Keratinocyte (primary cell): ENCODE results near the gene CGB7. TPM values are rescaled to one million over a fixed set of nuclear protein-coding genes. Genes with fewer than 3 reads are reported as not detected.
"Not testable (repeated sequence)": the region's sequence is repeated elsewhere in the genome, so short reads cannot be mapped to it uniquely, and the experiment has no call there.

Source experiments
- DNase-seq: peaks from one replicate; pipeline ENCODE4 v3.0.0-alpha.2; 2011; ENCODE audit warnings: low read depth, missing footprints, low spot score
- FAIRE-seq: peaks from 2 replicates; lab custom pipeline; 2011; peaks lifted over from hg19 to GRCh38; lab: Jason Lieb, UNC
- H2AFZ ChIP-seq: 2 replicates; pipeline ENCODE4 v1.6.0; 2012; ENCODE audit warnings: low read length, control low read depth, inconsistent platforms; ENCODE audit not compliant: control insufficient read depth
- H3K27ac ChIP-seq: 2 replicates; pipeline ENCODE4 v1.5.1; 2011; ENCODE audit warnings: low read length; ENCODE audit not compliant: control insufficient read depth, insufficient read depth
- H3K27me3 ChIP-seq: 3 replicates; pipeline ENCODE4 v1.6.0; 2011; ENCODE audit warnings: low read length; ENCODE audit not compliant: control insufficient read depth, insufficient read depth; ENCODE audit errors: extremely low read depth
- H3K36me3 ChIP-seq, 2 experiments: 2 replicates in 1 of 2; 3 replicates in 1 of 2; pipeline ENCODE4 v1.5.1; 2011; ENCODE audit warnings: low read length in 2 of 2, mild to moderate bottlenecking in 1 of 2; ENCODE audit not compliant: control insufficient read depth in 2 of 2, insufficient read depth in 2 of 2; ENCODE audit errors: extremely low read depth in 1 of 2
- H3K4me1 ChIP-seq: 3 replicates; pipeline ENCODE4 v1.5.1; 2011; ENCODE audit warnings: low read length; ENCODE audit not compliant: control insufficient read depth, insufficient read depth; ENCODE audit errors: extremely low read depth
- H3K4me2 ChIP-seq: 3 replicates; pipeline ENCODE4 v1.6.0; 2011; ENCODE audit warnings: low read depth, low read length; ENCODE audit not compliant: control insufficient read depth, insufficient read depth; ENCODE audit errors: extremely low read depth
- H3K4me3 ChIP-seq, 3 experiments: fragments of 200-600 bp in 1 of 3; sonication (generic) in 1 of 3; 2 replicates in 2 of 3; 3 replicates in 1 of 3; pipeline ENCODE4 v1.5.1; 2011 to 2016; ENCODE audit warnings: low read length in 3 of 3, mild to moderate bottlenecking in 3 of 3, control low read depth in 2 of 3, inconsistent platforms in 1 of 3, low read depth in 1 of 3, mixed read lengths in 1 of 3, mixed run types in 1 of 3, moderate library complexity in 1 of 3; ENCODE audit not compliant: control insufficient read depth in 2 of 3, insufficient read depth in 2 of 3; ENCODE audit errors: extremely low read depth in 1 of 3
- H3K79me2 ChIP-seq: 2 replicates; pipeline ENCODE4 v1.6.0; 2012; ENCODE audit warnings: low read length; ENCODE audit not compliant: control insufficient read depth, insufficient read depth
- H3K9ac ChIP-seq: 3 replicates; pipeline ENCODE4 v1.6.0; 2011; ENCODE audit warnings: low read length; ENCODE audit not compliant: control insufficient read depth, insufficient read depth; ENCODE audit errors: extremely low read depth
- H3K9me1 ChIP-seq: 3 replicates; pipeline ENCODE4 v1.6.0; 2011; ENCODE audit warnings: low read length; ENCODE audit not compliant: control insufficient read depth, insufficient read depth; ENCODE audit errors: extremely low read depth
- H3K9me3 ChIP-seq: 2 replicates; pipeline ENCODE4 v1.5.1; 2012; ENCODE audit warnings: low read depth, low read length; ENCODE audit not compliant: control insufficient read depth
- H4K20me1 ChIP-seq: 3 replicates; pipeline ENCODE4 v1.6.0; 2011; ENCODE audit warnings: low read length; ENCODE audit not compliant: control insufficient read depth, insufficient read depth; ENCODE audit errors: extremely low read depth
- CTCF ChIP-seq, 3 experiments: IDR thresholded peaks in 1 of 3; conservative IDR thresholded peaks in 1 of 3; optimal IDR thresholded peaks in 1 of 3; 2 replicates in 2 of 3; 3 replicates in 1 of 3; pipeline versions ENCODE3 to v1.5.1; 2011; ENCODE audit warnings: low read length in 3 of 3, mild to moderate bottlenecking in 3 of 3, moderate library complexity in 2 of 3, control low read depth in 1 of 3, inconsistent platforms in 1 of 3; ENCODE audit not compliant: insufficient read depth in 2 of 3; ENCODE audit errors: extremely low read depth in 1 of 3
- EZH2 ChIP-seq: IDR thresholded peaks from one replicate; pipeline ENCODE4 v1.6.1; 2012; ENCODE audit warnings: inconsistent platforms, mild to moderate bottlenecking, low read length, moderate library complexity
- dilution Hi-C: fragments of 300-500 bp; cut with MboI; formaldehyde crosslinking; loops from one replicate; pipeline ENCODE4 v1.7.0; 2020; ENCODE audit warnings: low sequenced_read_pairs; ENCODE audit not compliant: extremely low pct_ligation_motif_present
- polyA plus RNA-seq, 5 experiments: library from polyadenylated mRNA; depleted of rRNA in 3 of 5; stranded (reverse) in 3 of 5; stranded (forward) in 1 of 5; unstranded in 1 of 5; fragments of >200 nt; gene quantifications; 1 replicate in 1 of 5; 2 replicates in 3 of 5; 3 replicates in 1 of 5; pipeline versions ENCODE4 v1.2.1 to v1.2.3, GENCODE V29; 2011 to 2012; ENCODE audit warnings: missing spikeins in 2 of 5, low read depth in 1 of 5, low replicate concordance in 1 of 5

Gene CGB7
- polyA plus RNA-seq, 1 donor (not counting 4 experiments of a cell fraction or from before 2014, with no cell fraction given), result 0.92 TPM

GRCh38 chr19:49059053-49059452 lies 1.5 kb upstream of the CGB7 start:
- no peak overlapping the region for H3K4me3 ChIP-seq
- no peak overlapping the region for H3K27ac ChIP-seq
- H3K4me2 ChIP-seq, result no peak overlapping the region
- no peak overlapping the region for H3K9ac ChIP-seq
- peaks cover 21% of the 10 kb centered on the region for H3K4me1 ChIP-seq
- H3K27me3 ChIP-seq, result no peaks in the 10 kb centered on the region
- DNase-seq, result no peak
- H3K9me3 ChIP-seq, result no peaks in the 10 kb centered on the region
- no peak for FAIRE-seq
- dilution Hi-C loops, result no loop called here
- H3K79me2 ChIP-seq, result no peaks in the 10 kb centered on the region
- peaks cover 3 to 4% of the 10 kb centered on the region in 2 experiments for H3K36me3 ChIP-seq
- H3K9me1 ChIP-seq, result peaks cover 2% of the 10 kb centered on the region
- H4K20me1 ChIP-seq, result no peaks in the 10 kb centered on the region
- TF ChIP-seq CTCF (optimal IDR thresholded peaks at IDR 0.05 in 1 of 3, IDR thresholded peaks at IDR 0.05 in 1 of 3, conservative IDR thresholded peaks at IDR 0.05 in 1 of 3; ENCODE audit: extremely low read depth in 1 of 3, insufficient read depth in 2 of 3, low read length in 3 of 3) (no peak), EZH2 (no peak)
- H2AFZ ChIP-seq, result no peak overlapping the region

- no peak for FAIRE-seq
- H3K4me2 ChIP-seq, result peak overlapping the region; percentile 10
Measured at GRCh38 chr19:49058562-49058961, 1.0 kb upstream of the CGB7 start.

GRCh38 chr19:49056902-49057596 lies 500 bp downstream of the CGB7 start:
- peak; percentile 61 for FAIRE-seq
- H3K36me3 ChIP-seq, DNase-seq, H3K9me3 ChIP-seq, dilution Hi-C loops, H3K79me2 ChIP-seq, H3K9me1 ChIP-seq, H3K27me3 ChIP-seq, H4K20me1 ChIP-seq: not testable (repeated sequence)
- Histone ChIP-seq H3K27ac (peak overlapping the region; percentile 40), H3K4me1 (peaks cover 14% of the 10 kb centered on the region), H2AFZ (peak overlapping the region; percentile 41), H3K4me3 (peak overlapping the region; percentile 52 to 79 (median 68)), H3K4me2 (peak overlapping the region; percentile 95), H3K9ac (peak overlapping the region; percentile 79)

More at GRCh38 chr19:49058562-49058961, 1.0 kb upstream of the CGB7 start:
- no peak for DNase-seq
- H3K9me1 ChIP-seq, result peaks cover 2% of the 10 kb centered on the region
- H2AFZ ChIP-seq, result no peak overlapping the region
- no peak overlapping the region for H3K9ac ChIP-seq
- no peaks in the 10 kb centered on the region for H4K20me1 ChIP-seq
- dilution Hi-C loops, result no loop called here
- no peak overlapping the region for H3K27ac ChIP-seq
- no peaks in the 10 kb centered on the region for H3K9me3 ChIP-seq
- H3K4me3 ChIP-seq, result no peak overlapping the region
- peaks cover 3 to 4% of the 10 kb centered on the region in 2 experiments for H3K36me3 ChIP-seq
- no peaks in the 10 kb centered on the region for H3K79me2 ChIP-seq
- TF ChIP-seq EZH2 (no peak), CTCF (optimal IDR thresholded peaks at IDR 0.05 in 1 of 3, IDR thresholded peaks at IDR 0.05 in 1 of 3, conservative IDR thresholded peaks at IDR 0.05 in 1 of 3; ENCODE audit: extremely low read depth in 1 of 3, insufficient read depth in 2 of 3, low read length in 3 of 3) (no peak)
- H3K4me1 ChIP-seq, result peaks cover 16% of the 10 kb centered on the region
- H3K27me3 ChIP-seq, result no peaks in the 10 kb centered on the region
